Brain microvascular endothelial cell (primary cell): Measurements from ENCODE around the gene TMEM89.

Experiments used
- DNase-seq: peaks from one replicate; pipeline ENCODE4 v3.0.0-alpha.2; 2020
- H3K27ac ChIP-seq: fragments of 250-450 bp; sonication (Bioruptor Pico); 2 replicates; pipeline ENCODE4 v1.5.1; 2020; ENCODE audit warnings: mild to moderate bottlenecking, moderate library complexity
- H3K27me3 ChIP-seq: fragments of 250-450 bp; sonication (Bioruptor Pico); replicated peaks from 2 replicates; pipeline ENCODE4 v1.5.1; 2020; ENCODE audit warnings: mild to moderate bottlenecking
- H3K36me3 ChIP-seq: fragments of 250-450 bp; sonication (Bioruptor Pico); replicated peaks from 2 replicates; pipeline ENCODE4 v1.5.1; 2020; ENCODE audit warnings: mild to moderate bottlenecking
- H3K4me3 ChIP-seq: 2 replicates; pipeline ENCODE4 v1.5.1; 2011; ENCODE audit warnings: low read depth, mild to moderate bottlenecking, control low read depth, low read length, moderate library complexity
- CTCF ChIP-seq: IDR thresholded peaks from 2 replicates; pipeline ENCODE4 v1.5.1; 2011; ENCODE audit warnings: low read depth, mild to moderate bottlenecking, moderate library complexity, low read length, control low read depth, inconsistent platforms; ENCODE audit errors: missing control alignments
- in situ Hi-C: cut with HindIII; loops from 2 replicates; pipeline ENCODE4 v1.10.0; 2017; ENCODE audit warnings: low sequenced_read_pairs, low pct_ligation_motif_present

Gene TMEM89

DNA sequence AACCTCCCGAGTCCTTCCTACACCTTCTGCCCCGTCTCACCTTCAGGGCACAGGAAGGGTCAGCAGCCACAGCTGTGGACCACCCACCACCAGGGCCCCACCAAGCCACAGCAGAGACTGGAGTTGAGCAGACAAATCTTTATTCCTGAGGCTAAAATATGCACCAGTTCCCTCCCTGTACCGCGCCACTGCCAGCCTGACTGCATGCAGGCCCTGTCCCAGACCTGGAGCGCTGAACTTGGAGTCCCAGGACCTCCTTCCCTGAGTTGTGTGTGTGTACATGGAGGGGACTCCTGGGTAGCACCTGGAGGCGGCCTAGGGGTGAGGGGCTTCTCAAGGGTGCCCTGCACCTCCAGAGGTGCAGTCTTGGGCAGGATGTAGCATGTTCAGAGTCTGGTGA, 4.0 kb upstream of the TMEM89 start:
- TF ChIP-seq CTCF: no peak
- peaks cover 31% of the 10 kb centered on the region for H3K36me3 ChIP-seq
- no peak overlapping the region for H3K27ac ChIP-seq
- no peak overlapping the region for H3K4me3 ChIP-seq
- in situ Hi-C loops: no loop called here
- no peaks in the 10 kb centered on the region for H3K27me3 ChIP-seq
- DNase-seq: no peak

DNA sequence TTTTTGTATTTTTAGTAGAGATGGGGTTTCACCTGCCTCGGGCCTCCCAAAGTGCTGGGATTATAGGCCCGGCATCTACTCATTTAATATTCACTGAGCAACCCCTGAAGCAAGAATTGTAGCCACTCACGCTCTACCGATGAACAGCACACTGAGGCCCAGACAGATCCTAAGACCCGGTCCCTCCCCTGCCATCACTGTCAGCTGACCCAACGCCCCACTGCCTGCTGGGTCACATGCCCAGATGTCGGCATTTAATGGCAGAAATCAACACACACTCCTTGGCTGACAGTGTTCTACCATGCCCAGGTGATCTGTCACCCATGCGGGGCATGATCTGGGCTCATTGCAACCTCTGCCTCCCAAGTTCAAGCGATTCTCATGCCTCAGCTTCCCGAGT, 3.2 kb upstream of the TMEM89 start:
- no peak overlapping the region for H3K4me3 ChIP-seq
- no peak for TF ChIP-seq CTCF
- no peak overlapping the region for H3K27ac ChIP-seq
- in situ Hi-C loops: no loop called here
- no peak for DNase-seq
- peaks cover 24% of the 10 kb centered on the region for H3K36me3 ChIP-seq
- H3K27me3 ChIP-seq: no peaks in the 10 kb centered on the region

GRCh38 chr3:48623851-48624547, 2.4 kb upstream of the TMEM89 start:
- no peak for TF ChIP-seq CTCF
- no peaks in the 10 kb centered on the region for H3K27me3 ChIP-seq
- no peak overlapping the region for H3K27ac ChIP-seq
- H3K4me3 ChIP-seq: no peak overlapping the region
- DNase-seq: no peak
- peaks cover 19% of the 10 kb centered on the region for H3K36me3 ChIP-seq
- in situ Hi-C loops: no loop called here

GRCh38 chr3:48619541-48620524, 1.7 kb downstream of the TMEM89 start:
- H3K36me3 ChIP-seq: no peaks in the 10 kb centered on the region
- no peak for DNase-seq
- in situ Hi-C loops: no loop called here
- H3K4me3 ChIP-seq: no peak overlapping the region
- no peak overlapping the region for H3K27ac ChIP-seq
- no peaks in the 10 kb centered on the region for H3K27me3 ChIP-seq
- no peak for TF ChIP-seq CTCF

- H3K27me3 ChIP-seq: no peaks in the 10 kb centered on the region
- H3K27ac ChIP-seq: no peak overlapping the region
- H3K4me3 ChIP-seq: no peak overlapping the region
- H3K36me3 ChIP-seq: no peaks in the 10 kb centered on the region
- no peak for TF ChIP-seq CTCF
- DNase-seq: no peak
- in situ Hi-C loops: no loop called here
Observed at GRCh38 chr3:48617559-48617958, 4.0 kb downstream of the TMEM89 start.
